HG03378 (cell line): Measurements from ENCODE around the gene NLRP2B.
"Not testable (repeated sequence)": the region's sequence is repeated elsewhere in the genome, so short reads cannot be mapped to it uniquely, and the experiment has no call there.

Experiments
- ATAC-seq: cut with Tn5 transposase; IDR thresholded peaks from one replicate; pipeline ENCODE4 v1.9.1; 2021; ENCODE audit warnings: mild to moderate bottlenecking, moderate library complexity; ENCODE audit not compliant: unreplicated experiment

NLRP2B gene

GRCh38 chrX:57680160-57680559 is at the start of gene NLRP2B:
Gene NLRP2B (minus strand): TSS chrX:57680260.
- ATAC-seq: no peak

DNA sequence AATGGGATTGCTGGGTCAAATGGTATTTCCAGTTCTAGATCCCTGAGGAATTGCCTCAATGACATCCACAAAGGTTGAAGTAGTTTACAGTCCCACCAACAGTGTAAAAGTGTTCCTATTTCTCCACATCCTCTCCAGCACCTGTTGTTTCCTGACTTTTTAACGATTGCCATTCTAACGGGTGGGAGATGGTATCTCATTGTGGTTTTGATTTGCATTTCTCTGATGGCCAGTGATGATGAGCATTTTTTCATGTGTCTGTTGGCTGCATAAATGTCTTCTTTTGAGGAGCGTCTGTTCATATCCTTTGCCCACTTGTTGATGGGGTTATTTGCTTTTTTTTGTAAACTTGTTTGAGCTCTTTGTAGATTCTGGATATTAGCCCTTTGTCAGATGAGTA is 45.9 kb upstream of the NLRP2B start:
- ATAC-seq: not testable (repeated sequence)

DNA sequence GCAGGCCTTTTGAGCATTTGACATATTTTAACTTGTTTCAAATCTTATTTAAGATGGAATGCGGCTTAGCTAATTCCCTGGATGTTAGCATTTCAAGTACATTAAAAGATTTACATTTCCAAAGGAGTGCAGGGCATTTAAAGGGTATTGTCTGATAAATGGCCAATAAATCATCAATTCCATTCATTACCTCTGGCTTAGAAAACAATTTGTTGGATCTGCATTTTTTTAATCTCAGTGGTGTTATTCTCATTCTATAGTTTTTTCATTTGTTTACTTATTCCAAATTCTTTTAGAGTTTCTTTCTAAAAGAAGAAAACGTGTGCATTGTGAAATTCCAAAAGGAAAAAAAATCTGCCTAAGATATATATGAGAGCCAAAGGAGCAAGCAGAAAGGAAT is 1.3 kb upstream of the NLRP2B start:
- no peak for ATAC-seq

DNA sequence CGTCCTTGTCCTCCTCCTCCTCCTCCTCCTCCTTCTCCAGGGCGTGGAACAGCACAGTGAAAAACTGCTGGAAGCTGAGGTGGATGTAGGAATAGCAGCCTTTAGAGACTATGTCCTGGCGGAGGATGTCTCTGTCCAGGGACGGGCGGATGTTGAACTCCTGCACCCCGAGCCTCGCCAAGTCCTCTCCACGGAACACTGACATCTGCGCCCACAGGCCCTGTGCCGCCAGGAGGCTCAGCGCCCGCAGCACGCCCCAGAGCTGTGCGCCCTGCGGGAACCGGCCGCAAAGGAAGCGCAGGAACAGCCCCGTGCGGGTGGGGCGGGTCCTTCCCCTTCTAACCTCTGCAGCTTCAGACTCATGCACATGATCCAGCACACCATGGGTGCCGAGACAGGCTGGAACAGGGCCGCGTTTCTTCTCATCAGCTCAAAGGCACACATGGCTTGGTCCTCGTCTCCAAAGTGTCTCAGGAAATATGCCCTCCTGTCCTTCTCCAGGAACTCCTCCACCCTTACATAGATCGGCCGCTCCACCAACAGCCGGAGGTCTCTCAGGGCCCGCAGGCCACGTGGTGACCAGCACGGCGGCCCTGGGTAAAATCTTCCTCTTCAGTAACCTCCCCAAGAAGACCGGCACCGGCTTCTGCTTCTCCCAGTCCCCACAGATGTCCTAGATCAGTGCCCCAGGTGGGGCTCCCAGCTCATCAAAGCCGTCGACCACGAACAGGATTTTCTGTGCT is 1.2 kb downstream of the NLRP2B start:
- no peak for ATAC-seq

DNA sequence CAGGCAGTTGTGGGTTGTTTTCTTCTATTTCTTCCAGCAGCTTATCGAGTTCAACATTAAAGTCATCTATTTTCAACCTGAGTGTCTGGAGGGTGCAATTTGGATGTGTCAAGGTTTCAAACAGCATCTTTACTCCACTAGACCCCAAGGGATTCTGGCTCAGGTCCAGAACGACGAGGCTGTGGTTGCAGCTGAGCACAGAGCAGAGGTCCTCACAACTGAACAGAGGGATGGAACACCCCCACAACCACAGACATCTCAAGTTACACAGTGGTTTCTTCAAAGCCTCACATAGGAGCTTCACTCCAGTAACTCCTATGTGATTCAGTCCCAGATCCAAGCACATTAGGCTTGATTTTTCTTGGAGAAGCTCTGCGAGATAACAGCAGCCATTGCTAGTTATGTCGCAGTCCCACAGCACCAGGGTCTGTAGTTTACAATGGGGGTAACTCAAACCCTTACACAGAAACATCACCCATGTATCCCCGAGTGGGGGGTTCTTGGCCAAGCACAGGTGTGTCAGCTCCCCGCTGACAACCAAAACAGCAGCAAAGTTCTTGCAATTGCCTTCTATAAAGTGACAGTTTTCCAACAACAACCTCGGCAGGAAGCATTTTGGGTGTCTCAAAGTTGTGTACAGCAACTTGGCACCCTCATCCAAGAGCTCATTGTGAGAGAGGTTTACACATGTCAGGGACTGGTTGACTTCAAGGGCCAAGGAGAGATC is 2.8 kb downstream of the NLRP2B start:
- no peak for ATAC-seq

DNA sequence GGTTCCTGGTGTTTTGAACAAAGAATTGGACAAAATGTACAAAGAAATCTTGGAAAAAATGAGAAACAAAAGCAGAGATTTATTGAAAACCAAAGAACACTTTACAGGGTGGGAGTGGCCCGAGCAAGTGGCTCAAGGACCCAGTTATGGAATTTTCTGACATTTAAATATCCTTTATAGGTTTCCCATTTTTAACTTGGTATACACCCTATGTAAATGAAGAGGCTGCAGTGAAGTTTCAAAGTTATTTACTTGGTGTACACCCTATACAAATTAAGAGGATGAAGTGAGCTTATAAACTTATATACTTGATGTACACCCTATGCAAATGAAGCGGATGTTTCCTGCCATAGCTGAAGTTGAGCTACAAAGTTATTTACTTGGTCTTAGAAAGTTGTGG is 4.7 kb downstream of the NLRP2B start:
- ATAC-seq: no peak

DNA sequence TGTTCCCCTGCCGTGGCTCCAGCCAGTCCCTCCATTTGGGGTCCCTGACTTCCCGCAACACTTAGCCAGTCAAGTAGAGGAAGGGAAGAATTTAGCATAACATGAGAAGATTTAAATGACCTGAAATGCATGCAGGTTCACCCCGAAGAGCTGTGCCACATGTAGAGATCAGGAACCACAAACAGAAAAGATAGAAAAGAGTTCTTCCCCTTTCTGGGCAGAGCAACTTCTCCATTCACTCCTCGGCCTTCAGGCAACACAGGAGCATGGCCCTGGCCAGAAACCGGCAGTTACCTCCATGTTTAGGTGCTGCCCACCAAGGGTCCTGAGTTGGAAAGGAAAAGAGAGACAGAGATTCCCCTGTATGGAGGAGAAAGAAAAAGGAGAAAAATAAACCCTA is 5.2 kb downstream of the NLRP2B start:
- no peak for ATAC-seq

DNA sequence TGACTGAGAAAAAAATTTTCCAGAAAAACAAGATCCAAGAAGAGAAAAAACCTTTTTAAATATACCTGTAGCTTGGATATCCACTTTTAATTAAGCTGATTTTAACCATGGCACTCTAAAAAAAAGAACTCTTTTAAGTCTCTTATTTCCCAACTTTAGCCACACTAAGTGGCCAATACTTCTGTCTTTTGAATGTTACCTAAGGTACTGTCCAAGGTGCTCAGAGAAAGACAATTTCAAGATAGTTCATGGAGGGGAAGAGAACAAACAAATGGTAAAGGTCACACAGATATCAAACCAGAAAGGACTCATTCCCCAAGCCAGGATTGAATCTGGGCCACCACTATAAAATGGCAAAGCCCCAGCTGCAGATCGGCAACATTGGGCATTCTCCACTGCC is 10.1 kb downstream of the NLRP2B start:
- no peak for ATAC-seq

DNA sequence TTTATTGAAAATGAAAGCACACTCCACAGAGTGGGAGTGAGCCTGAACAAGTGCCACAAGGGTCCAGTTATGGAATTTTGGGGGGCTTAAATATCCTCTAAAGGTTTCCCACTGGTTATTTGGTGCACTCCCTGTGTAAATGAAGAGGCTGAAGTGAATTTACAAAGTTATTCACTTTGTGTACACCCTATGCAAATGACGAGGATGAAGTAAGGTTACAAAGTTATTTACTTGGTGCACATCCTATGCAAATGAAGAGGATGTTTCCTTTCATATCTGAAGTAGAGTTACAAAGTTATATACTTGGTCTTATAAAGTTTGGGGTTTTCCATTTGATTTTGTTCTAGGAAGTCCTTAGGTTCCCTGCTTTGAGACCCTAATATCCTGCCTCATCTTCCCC is 13.1 kb downstream of the NLRP2B start:
- no peak for ATAC-seq

DNA sequence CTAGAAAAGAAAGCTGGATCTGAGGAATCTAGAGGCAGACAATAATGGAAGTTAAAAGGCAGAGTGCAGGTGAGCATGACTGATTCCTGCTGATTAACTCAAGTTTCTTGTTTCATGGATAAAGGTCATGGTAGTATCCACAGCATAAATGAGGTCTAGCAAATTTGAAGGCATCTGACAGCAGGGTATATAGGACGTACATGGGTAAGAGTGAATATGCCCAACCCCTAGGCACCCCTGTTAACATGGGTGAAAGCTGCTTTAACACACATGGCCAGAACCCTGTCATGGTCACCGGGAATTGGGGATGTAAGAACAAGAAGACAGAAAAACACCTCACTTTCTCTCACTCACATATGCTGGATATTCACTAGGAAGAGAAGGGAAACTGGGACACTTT is 25.0 kb downstream of the NLRP2B start:
- ATAC-seq: no peak

- no peak for ATAC-seq
Observed at GRCh38 chrX:57652705-57653104, 27.4 kb downstream of the NLRP2B start.

GRCh38 chrX:57651169-57651919 is 28.7 kb downstream of the NLRP2B start:
- ATAC-seq: no peak

DNA sequence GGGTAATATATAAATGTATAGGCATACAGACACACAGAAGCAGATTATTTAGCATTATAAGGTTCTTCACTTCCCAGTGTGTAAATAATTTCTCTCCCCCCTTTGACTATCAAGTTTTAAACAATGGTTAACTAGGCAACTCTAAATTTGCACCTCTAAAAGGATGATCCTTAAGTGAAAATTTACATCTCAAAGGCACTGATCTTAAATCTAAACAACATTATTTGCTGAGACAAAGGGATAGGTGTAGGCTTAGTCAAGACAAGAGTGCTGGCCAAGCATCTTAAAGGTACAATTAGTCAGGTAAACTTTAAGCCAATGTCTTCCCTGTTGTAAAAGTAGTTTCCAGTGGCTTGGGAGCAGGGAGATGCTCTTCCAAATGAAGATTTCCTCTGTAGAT is 33.0 kb downstream of the NLRP2B start:
- ATAC-seq: no peak

DNA sequence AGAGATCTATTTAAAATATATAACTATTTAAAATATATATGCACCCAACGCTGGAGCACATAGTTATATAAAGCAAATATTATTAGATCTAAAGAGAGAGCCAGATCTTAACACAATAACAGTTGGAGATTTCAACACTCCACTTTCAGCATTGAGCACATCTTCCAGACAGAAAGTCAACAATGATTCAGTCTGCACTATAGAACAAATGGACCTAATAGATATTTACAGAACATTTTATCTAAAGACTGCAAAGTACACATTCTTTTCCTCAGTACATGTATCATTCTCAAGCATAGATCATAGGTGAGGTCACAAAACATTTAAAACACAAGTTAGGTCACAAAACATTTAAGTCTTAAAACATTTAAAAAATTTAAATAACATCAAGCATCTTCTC is 36.4 kb downstream of the NLRP2B start:
- ATAC-seq: no peak

DNA sequence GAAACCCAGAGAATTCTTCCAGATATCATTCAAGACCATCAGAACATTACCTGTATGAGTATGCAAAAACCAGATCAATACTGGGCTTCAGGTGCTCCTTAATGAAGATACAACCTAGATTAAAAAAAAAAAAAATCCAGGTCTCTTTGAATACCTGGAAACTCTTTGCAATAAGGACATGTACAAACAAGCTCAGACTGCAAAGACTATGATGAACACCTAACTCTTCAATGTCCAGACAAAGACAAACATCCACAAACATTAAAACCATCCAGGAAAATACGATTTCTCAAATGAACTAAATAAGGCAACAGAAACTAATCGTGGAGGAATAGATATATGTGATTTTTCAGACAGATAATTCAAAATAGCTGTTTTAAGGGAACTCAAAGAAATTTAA is 38.7 kb downstream of the NLRP2B start:
- no peak for ATAC-seq

DNA sequence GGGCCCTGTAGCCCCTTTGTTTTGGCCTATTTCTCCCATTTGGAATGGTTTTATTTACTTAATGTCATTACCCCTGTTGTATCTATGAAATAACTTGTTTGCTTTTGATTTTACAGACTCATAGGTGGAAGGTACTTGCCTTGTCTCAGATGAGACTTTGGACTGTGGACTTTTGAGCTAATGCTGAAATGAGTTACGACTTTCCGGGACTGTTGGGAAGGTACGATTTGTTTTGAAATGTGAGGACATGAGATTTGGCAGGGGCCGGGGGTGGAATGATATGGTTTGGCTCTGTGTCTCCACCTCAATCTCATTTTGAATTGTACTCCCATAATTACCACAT is 39.4 kb downstream of the NLRP2B start:
- no peak for ATAC-seq

- ATAC-seq: not testable (repeated sequence)
Observed at GRCh38 chrX:57629438-57629837, 50.6 kb downstream of the NLRP2B start.
